CD4-positive, alpha-beta T cell treated with Interleukin-2 at 100 ng/mL for 4 hours (primary cell): ENCODE results near the gene SERINC2.
A peak's percentile ranks its signal among the peaks of the same experiment; 100 is the strongest.
"Not testable (repeated sequence)": the region's sequence is repeated elsewhere in the genome, so short reads cannot be mapped to it uniquely, and the experiment has no call there.

ENCODE experiments used
- DNase-seq: peaks from one replicate; pipeline ENCODE4 v3.0.0-alpha.2; 2020; ENCODE audit warnings: low spot score

SERINC2 gene

DNA sequence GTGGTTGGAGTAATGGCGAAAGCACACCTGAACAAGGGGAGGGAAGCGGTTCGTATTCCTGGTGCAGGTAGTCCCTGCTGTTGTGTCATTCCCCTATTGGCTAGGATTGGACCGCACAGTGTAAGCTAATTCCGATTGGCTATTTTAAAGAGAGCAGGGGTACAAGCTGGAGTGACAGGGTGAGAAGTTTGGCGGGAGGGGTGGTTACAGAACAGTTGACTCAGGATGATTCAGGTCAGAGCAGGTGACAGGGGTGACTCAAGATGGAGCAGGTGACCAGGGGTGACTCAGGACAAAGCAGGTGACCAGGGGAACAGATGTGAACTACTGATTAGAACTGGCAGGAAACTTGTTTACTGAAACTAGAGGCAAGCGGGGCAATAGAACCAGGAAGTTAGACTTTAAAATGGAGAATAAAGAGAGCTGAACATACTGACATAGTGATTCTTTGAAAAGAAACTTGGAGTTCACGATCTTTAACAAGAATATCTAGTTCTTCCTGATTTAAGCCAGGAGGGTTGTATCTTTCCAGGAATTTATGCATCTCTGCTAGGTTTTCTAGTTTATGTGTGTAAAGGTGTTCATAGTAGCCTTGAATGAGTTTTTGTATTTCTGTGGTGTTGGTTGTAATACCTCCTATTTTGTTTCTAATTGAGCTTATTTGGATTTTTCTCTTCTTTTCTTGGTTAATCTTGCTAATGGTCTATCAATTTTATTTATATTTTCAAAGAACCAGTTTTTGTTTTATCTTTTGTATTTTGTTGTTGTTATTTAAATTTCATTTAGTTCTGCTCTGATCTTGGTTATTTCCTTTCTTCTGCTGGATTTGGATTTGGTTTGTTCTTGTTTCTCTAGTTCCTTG is 58.7 kb downstream of the SERINC2 start:
- not testable (repeated sequence) for DNase-seq

DNA sequence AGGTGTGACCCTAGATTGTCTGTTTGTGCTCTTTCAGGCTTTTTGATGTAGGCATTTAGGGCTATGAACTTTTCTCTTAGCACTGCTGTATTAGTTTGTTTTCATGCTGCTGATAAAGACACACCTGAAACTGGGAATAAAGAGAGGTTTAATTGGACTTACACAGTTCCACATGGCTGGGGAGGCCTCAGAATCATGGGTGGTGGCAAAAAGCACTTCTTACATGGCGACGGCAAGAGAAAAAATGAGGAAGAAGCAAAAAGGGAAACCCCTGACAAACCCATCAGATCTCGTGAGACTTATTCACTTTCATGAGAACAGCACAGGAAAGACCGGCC is 59.3 kb downstream of the SERINC2 start:
- DNase-seq: not testable (repeated sequence)

DNA sequence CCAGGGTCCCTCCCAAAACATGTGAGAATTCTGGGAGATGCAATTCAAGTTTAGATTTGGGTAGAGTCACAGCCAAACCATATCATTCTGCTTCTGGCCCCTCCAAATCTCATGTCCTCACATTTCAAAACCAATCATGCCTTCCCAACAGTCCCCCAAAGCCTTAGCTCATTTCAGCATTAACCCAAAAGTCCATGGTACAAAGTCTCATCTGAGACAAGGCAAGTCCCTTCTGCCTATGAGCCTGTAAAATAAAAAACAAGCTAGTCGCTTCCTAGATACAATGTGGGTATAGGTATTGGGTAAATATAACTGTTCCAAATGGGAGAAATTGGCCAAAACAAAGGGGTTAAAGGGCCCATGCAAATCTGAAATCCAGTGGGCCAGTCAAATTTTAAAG is 59.7 kb downstream of the SERINC2 start:
- DNase-seq: not testable (repeated sequence)

DNA sequence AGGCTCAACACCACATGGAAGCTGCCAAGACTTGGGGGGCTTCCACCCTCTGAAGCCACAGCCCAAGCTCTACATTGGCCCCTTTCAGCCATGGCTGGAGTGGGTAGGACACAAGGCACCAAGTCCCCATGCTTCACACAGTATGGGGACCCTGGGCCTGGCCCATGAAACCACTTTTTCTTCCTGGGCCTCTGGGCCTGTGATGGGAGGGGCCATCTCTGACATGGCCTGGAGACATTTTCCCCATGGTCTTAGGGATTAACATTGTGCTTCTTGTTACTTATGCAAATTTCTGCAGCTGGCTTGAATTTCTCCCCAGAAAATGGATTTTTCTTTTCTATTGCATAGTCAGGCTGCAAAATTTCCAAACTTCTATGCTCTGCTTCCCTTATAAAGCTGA is 60.5 kb downstream of the SERINC2 start:
- DNase-seq: not testable (repeated sequence)

DNA sequence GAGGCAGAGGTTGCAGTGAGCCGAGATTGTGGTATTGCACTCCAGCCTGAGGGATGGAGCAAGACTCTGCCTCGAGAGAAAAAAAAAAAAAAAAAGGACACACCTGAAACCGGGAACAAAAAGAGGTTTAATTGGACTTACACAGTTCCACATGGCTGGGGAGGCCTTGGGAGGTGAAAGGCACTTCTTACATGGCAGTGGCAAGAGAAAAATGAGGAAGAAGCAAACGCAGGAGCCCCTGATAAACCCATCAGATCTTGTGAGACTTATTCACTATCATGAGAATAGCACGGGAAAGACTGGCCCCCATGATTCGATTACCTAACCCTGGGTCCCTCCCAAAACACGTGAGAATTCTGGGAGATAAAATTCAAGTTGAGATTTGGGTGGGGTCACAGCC is 61.6 kb downstream of the SERINC2 start:
- DNase-seq: not testable (repeated sequence)

DNA sequence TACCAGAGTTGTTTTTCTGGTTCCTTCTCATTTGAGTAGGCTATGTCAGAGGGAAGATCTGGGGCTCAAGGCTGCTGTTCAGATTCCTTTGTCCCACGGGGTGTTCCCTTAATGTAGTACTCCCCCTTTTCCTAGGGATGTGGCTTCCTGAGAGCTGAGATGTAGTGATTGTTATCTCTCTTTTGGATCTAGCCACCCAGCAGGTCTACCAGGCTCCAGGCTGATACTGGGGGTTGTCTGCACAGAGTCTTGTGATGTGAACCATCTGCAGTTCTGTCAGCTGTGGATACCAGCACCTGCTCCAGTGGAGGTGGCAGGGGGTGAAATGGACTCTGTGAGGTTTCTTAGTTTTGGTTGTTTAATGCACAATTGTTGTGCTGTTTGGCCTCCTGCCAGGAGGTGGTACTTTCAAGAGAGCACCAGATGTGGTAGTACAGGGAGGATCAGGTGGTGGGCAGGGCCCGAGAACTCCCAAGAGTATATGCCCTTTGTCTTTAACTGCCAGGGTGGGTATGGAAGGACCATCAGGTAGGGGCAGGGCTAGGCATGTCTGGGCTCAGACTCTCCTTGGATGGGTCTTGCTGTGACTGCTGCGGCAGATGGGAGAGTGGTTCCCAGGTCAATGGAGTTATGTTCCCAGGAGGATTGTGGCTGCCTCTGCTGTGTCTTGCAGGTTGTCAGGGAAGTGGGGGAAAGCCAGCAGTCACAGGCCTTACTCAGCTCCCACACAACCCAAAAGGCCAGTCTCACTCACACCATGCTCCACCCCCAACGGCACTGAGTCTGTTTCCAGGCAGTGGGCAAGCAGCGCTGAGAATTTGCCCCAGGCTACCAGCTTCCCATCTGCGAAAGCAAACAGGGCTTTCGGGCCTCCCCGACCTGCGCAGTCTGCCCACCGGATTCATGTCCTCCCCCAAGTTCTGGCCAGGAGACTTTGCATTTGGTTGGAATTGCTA is 64.2 kb downstream of the SERINC2 start:
- no peak for DNase-seq

DNA sequence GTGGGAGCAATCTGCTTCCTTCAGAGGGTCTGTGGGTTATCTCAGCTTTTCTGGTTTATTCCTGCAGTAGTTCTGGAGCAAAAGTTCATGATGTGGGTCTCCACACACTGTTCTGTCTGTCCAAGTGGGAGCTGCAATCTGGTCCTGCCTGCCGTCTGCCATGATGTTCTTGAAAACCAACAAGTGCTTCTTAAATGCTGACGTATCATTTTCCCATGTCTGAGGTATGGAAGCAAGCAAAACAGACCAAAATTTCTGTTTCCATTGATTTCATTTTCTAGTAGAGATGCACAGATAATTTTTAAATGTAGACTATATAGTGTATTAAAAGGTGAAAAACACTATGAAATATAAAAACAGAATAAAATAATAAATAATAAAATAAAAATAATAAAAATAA is 65.2 kb downstream of the SERINC2 start:
- DNase-seq: no peak

DNA sequence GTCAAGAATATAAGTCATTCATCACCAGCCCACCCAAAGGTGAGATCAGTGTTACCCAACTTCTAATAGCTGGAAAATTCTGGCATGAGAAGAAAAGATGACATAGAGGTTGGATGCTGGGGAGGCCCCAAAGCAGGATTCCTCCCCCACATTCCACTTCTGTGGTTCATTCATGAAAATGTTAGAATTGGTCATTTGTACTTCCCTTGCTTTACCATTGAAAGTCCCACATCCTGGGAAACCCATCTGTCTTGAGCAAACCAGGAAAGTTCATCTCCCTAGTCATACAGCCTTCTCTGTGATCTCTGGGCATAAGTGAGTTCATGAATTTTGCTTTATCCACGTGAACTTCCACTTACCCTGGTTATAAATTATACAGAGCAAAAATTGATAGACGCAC is 66.8 kb downstream of the SERINC2 start:
- no peak for DNase-seq

DNA sequence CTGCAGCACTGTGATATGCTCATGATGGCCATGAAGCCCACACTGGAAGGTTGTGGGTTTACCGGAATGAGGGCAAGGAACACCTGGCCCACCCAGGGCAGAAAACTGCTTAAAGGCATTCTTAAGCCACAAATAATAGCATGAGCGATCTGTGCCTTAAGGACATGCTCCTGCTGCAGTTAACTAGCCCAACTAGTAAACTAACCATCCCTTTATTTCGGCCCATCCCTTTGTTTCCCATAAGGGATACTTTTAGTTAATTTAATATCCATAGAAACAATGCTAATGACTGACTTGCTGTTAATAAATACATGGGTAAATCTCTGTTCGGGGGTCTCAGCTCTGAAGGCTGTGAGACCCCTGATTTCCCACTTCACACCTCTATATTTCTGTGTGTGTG is 67.4 kb downstream of the SERINC2 start:
- DNase-seq: not testable (repeated sequence)

DNA sequence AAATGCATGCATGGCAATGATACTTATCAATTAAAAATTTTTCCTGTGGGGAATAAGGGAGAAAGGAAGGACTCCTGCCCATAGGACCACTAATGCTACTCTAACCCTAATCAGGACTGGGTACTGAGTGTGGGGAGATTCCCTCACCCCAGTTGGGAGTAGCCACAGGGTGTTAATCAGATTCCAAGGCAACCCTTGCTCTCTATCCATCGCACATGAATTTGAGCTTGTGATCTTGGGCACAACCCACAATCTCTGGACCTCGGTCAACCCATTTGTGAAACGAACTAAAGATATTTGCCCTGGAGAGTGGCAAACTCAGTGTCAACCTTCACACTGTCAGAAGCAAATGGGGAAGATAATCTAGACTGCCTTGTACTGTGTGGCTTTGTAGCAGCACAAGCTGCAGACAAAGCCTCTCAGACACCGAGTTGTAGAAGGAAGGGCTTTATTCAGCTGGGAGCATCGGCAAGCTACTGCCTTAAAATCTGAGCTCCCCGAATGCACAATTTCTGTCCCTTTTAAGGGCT is 69.5 kb downstream of the SERINC2 start:
- DNase-seq: no peak

DNA sequence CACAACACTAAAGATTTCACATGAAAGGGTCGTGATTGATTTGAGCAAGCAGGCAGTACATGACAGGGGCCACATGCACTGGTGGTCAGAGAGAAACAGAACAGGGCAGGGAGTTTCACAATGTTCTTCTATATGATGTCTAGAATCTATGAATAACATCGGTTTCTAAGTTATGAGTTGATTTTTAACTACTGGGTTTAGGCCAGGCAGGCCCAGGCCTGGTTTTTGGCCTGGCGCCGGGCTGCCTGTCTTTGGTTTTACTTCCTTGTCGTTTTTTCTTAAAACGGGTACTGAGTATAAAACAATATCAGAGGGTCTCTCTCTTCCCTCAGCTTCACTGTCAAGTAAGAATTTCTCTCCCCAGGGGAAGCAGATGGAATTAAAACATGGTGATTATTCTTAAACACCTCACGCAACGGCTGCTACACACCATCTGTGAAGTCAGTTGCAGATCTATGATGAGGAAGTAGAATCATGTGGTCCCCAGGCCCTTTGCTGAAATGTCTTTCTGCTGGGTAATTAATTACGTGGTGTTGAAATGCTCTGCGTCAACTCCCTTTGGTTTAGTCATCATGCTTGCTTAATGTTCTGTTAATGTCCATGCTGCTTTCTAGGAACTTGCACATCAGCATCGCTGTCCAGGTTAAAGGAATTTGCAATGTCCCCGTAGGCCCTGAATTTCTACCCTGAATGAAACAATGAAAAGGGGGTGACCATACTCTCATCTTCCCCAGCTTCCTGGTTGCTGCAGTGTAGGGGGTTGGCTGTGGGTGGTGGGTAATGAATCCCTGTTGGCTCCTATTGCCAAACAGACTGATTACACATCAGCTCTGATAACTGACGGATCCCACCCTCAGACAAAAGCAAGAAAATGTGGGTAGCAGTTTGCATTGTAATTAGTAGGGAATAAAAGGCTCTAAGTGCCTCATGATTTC is 70.3 kb downstream of the SERINC2 start:
- DNase-seq: peak; percentile 5
